SU-DHL-6 (cell line): Measurements from ENCODE around the gene SOX6.

Source experiments
- H2AFZ ChIP-seq: fragments of 200-600 bp; sonication (generic); 2 replicates; pipeline ENCODE4 v1.6.1; 2014; ENCODE audit warnings: low read depth, mild to moderate bottlenecking, moderate library complexity, mixed read lengths, antibody characterized with exemption, low read length; ENCODE audit not compliant: severe bottlenecking
- H3F3A ChIP-seq: fragments of 200-600 bp; shearing (Covaris generic); 2 replicates; pipeline ENCODE4 v1.6.0; 2016; ENCODE audit warnings: antibody characterized with exemption, mild to moderate bottlenecking; ENCODE audit not compliant: insufficient read depth
- H3K27ac ChIP-seq: fragments of 200-600 bp; sonication (generic); 2 replicates; pipeline ENCODE4 v1.5.1; 2016; ENCODE audit warnings: low read depth, mild to moderate bottlenecking, low read length, moderate library complexity, mixed read lengths
- H3K27me3 ChIP-seq: fragments of 200-600 bp; sonication (generic), shearing (Covaris generic); 2 replicates; pipeline ENCODE4 v1.6.0; 2014; ENCODE audit warnings: mild to moderate bottlenecking, low read length
- H3K36me3 ChIP-seq: fragments of 200-600 bp; sonication (generic); 2 replicates; pipeline ENCODE4 v1.6.1; 2014; ENCODE audit warnings: mild to moderate bottlenecking, low read length, mixed read lengths
- H3K4me2 ChIP-seq: fragments of 300-600, 200-600 bp; shearing (Covaris generic), sonication (generic); 2 replicates; pipeline ENCODE4 v1.6.0; 2014; ENCODE audit warnings: low read length, low read depth, mild to moderate bottlenecking; ENCODE audit not compliant: poor library complexity, severe bottlenecking
- H3K4me3 ChIP-seq: fragments of 200-600 bp; sonication (generic); 2 replicates; pipeline ENCODE4 v1.5.1; 2014; ENCODE audit warnings: antibody characterized with exemption, low read length, mild to moderate bottlenecking, mixed read lengths; ENCODE audit not compliant: insufficient read depth, poor library complexity, severe bottlenecking
- H3K79me2 ChIP-seq: fragments of 200-600 bp; sonication (generic); 2 replicates; pipeline ENCODE4 v1.6.1; 2014; ENCODE audit warnings: mild to moderate bottlenecking, low read length, moderate library complexity; ENCODE audit not compliant: insufficient read depth
- H3K9ac ChIP-seq: fragments of 200-600 bp; sonication (generic); 2 replicates; pipeline ENCODE4 v1.7.0; 2014; ENCODE audit warnings: mild to moderate bottlenecking, low read length
- H3K9me2 ChIP-seq: fragments of 200-600 bp; sonication (generic); replicated peaks from 2 replicates; pipeline ENCODE4 v1.6.1; 2014; ENCODE audit warnings: low read length; ENCODE audit not compliant: insufficient read depth
- H3K9me3 ChIP-seq: fragments of 200-600 bp; sonication (generic); 2 replicates; pipeline ENCODE4 v1.6.1; 2014; ENCODE audit warnings: low read length, mixed read lengths; ENCODE audit not compliant: insufficient read depth
- H4K20me1 ChIP-seq: fragments of 200-600 bp; sonication (generic); 2 replicates; pipeline ENCODE4 v1.6.1; 2014; ENCODE audit warnings: low read depth, mild to moderate bottlenecking, antibody characterized with exemption, low read length, moderate library complexity, mixed read lengths
- CTCF ChIP-seq: fragments of 200-600 bp; sonication (generic); IDR thresholded peaks from one replicate; pipeline ENCODE4 v1.5.1; 2017; ENCODE audit warnings: antibody characterized with exemption, mild to moderate bottlenecking, low read length, moderate library complexity; ENCODE audit not compliant: insufficient read depth, poor library complexity, severe bottlenecking
- EZH2phosphoT487 ChIP-seq: fragments of 200-600 bp; sonication (generic), shearing (Covaris generic); conservative IDR thresholded peaks from 2 replicates; pipeline ENCODE4 v1.6.1; 2018; ENCODE audit warnings: mild to moderate bottlenecking, antibody characterized with exemption, low read length, moderate library complexity, mixed read lengths

The SOX6 gene

DNA sequence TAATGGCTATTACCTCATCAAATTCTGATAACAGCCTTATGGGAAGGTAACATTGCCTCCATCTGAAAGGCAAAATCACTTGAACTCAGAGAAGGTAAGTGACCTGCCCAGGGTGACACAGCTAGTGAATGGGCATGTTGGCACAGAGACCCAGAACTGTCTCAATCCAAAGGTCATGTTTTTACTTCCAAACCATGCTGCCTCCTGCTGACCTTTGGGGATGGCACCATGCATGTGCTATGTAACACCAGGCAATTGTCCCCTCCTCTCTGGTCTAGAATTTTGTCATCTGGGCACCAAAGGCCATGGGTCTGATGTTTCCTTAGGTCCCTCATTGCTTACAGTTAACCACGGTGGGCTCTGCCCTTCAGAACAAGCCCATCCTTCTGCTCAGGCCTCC is 417.4 kb downstream of the SOX6 start:
- Histone ChIP-seq H3K4me2 (no peak overlapping the region), H3K9me2 (no peaks in the 10 kb centered on the region), H3K27me3 (no peaks in the 10 kb centered on the region), H3K27ac (no peak overlapping the region), H3K9me3 (no peaks in the 10 kb centered on the region), H4K20me1 (no peaks in the 10 kb centered on the region), H3F3A (no peaks in the 10 kb centered on the region), H3K36me3 (no peaks in the 10 kb centered on the region), H3K4me3 (no peak overlapping the region), H3K79me2 (no peaks in the 10 kb centered on the region), H2AFZ (no peak overlapping the region), H3K9ac (no peak overlapping the region)
- TF ChIP-seq CTCF = no peak
- TF ChIP-seq EZH2phosphoT487 = no peak

DNA sequence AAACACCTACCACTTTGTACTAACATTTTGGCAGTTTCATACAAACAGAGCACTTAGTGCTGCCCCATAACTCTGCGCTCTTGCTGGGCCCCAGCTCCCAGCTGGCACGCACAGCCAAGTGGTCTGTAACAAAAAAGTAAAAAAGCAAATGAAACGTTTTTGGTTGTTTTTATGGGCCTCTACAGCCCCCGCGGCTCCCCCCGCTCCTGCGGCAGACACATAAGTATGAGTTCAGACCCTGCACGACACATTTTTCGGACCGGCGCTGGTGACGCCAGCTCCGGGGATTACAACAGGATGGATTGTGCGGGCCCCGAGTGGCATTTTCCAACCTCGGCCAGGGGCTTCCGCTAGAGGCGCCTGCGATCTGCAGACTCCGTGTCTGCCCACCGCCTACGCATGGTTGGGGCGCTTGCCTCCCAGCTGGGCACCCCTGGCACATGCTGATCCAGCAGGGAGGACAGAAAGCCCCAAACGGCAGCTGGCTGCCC is 418.2 kb downstream of the SOX6 start:
- Histone ChIP-seq H4K20me1 (no peaks in the 10 kb centered on the region), H2AFZ (no peak overlapping the region), H3K9ac (no peak overlapping the region), H3K9me3 (no peaks in the 10 kb centered on the region), H3K4me2 (no peak overlapping the region), H3K27ac (no peak overlapping the region), H3F3A (no peaks in the 10 kb centered on the region), H3K36me3 (no peaks in the 10 kb centered on the region), H3K79me2 (no peaks in the 10 kb centered on the region), H3K27me3 (no peaks in the 10 kb centered on the region), H3K4me3 (no peak overlapping the region), H3K9me2 (no peaks in the 10 kb centered on the region)
- TF ChIP-seq EZH2phosphoT487 (no peak), CTCF (no peak)

DNA sequence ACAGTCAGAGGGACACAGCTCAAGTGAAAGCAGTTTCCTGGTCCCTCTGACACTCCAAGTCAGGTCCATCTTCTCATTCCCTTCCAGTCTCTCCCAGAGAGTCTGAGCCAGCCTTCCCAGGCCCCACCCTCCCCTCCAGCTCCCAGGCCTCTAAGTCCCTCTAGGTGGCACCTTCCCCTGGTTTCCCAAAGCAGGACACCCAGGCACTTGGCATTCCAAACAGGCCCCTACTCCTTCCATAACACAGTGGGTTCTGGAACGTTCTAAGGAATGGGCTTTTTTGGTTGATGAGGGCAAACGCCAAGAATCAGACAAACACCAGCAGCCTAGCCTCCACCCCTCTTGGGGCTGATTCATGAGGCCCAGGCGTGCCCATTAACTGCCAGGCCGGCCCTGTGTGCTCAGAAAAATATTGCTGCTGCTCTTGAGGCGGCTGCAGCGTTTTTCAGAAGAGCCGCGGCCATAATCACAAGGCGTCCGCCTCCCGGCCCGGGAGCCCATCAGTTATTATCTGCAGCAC is 418.7 kb downstream of the SOX6 start:
- no peak overlapping the region for H2AFZ ChIP-seq
- no peak overlapping the region for H3K9ac ChIP-seq
- TF ChIP-seq EZH2phosphoT487 = no peak
- TF ChIP-seq CTCF = no peak
- H3K4me2 ChIP-seq = no peak overlapping the region
- no peaks in the 10 kb centered on the region for H4K20me1 ChIP-seq
- H3K9me2 ChIP-seq = no peaks in the 10 kb centered on the region
- H3K79me2 ChIP-seq = no peaks in the 10 kb centered on the region
- H3K36me3 ChIP-seq = no peaks in the 10 kb centered on the region
- H3K27me3 ChIP-seq = no peaks in the 10 kb centered on the region
- H3K4me3 ChIP-seq = no peak overlapping the region
- H3F3A ChIP-seq = no peaks in the 10 kb centered on the region
- H3K27ac ChIP-seq = no peak overlapping the region
- no peaks in the 10 kb centered on the region for H3K9me3 ChIP-seq
